ENCODE results near the gene TUBA3C. TPM values are rescaled to one million over a fixed set of nuclear protein-coding genes. Genes with fewer than 3 reads are reported as not detected.

The TUBA3C gene
- total RNA-seq, 1 donor from 2014 or later = not detected

- no peak for DNase-seq (ENCODE audit: low read depth, low spot score)
These were observed 20.3 kb downstream of the TUBA3C start for GRCh38 chr13:19161308-19161707.

- DNase-seq (ENCODE audit: low read depth, low spot score) = no peak
These were observed 21.7 kb downstream of the TUBA3C start for GRCh38 chr13:19159761-19160420.

DNA sequence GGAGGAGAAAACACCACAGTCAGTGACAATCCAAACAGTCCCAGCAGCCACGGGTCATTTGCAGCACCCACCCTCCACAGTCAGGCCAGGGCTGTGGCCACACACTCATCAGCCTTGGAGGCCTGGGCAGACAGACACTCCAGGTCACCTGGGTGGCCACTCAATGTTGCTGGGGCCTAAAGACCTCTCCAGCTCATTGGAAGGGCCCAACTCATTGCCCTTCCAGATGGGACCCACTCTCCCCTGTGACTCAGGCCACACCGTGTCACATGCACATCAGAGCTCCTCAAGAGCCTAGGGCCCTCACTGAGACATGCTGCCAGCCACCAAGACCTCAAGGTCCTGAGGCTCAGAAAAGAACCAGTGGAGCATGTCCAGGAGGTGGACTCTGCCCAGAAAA lies 22.4 kb downstream of the TUBA3C start:
- no peak for DNase-seq (ENCODE audit: low read depth, low spot score)

GRCh38 chr13:19158526-19159174 lies 23.0 kb downstream of the TUBA3C start:
- no peak for DNase-seq (ENCODE audit: low read depth, low spot score)

DNA sequence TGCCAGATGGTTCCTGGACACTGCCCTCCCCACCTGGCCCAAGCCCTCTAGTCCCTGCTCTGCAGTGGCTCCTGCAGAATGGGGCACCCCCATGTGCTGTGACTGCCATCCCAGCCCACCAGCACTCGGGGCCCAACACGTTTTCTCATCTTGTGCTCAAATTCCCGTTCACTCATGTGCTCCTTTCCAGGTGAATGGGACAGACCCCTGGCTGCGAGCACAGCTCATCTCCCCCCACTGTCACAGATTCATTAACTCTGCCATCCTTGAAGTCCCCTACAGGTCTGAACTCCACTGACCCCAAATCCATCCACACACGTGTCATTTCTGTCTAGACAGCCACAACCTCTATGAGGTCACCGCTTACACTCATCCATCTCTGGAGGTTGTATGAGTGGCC lies 23.6 kb downstream of the TUBA3C start:
- DNase-seq (ENCODE audit: low read depth, low spot score) = no peak

- no peak for DNase-seq (ENCODE audit: low read depth, low spot score)
These were observed 24.2 kb downstream of the TUBA3C start for GRCh38 chr13:19157461-19157860.

DNA sequence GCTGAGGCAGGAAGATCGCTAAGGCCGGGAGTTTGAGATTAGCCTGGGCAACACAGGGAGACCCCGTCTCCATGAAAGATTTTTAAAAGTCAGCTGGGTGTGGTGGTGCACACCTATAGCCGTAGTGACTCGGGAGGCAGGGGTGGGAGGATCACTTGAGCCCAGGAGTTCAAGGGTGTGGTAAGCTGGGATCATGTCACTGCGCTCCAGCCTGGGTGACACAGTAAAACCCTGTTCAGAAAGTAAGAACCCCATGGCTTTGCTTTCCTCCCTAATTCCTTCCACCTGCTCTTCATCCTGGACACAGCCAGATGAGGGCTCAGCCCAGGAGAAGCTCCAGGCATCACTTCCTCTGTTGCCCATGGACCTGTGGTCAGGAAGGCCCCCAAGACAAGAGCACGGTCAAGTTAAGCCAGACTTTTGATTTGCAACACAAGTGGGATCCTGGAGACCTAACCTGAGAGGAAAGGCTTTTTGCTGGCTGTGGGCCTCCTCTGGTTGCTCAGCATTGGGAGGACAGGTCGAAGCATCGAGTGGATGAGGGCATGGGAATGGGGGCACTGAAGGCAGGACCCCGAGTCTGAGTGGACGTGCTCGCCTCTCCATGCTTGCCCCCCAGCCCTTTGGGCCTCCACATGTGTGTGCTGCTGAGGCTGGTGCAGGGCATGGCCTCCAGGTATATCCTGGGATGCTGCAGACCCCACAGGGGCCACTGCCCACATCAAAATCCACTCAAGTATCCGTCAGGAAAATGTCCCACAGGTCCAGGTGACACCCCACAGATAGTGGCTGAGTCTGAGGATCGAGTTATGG lies 25.4 kb downstream of the TUBA3C start:
- DNase-seq (ENCODE audit: low read depth, low spot score) = no peak

DNA sequence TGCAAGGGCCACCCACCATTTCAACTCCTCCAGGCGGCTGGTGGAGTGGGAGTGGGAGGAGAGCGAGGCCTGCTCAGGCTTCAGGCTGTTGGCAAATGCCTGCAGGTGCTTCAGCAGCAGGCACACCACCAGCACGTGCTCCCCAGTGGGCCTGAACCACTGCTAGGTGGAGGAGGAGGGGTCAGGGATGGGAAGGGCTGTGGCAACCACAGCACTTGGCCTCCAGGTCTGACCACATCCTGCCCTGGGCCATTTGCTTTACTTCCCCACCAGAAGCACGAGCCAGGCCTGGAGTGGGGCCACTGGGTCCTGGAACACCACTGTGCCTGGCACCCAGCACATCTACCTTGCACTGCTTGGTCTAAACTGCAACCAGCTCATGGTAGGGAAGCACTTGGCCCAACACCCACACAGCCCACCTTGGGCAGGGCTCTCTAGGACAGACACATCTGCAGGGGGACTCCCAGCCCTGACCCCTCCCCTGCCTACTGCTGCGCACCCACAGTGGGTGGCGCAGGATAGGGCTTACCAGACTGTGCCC lies 26.2 kb downstream of the TUBA3C start:
- DNase-seq (ENCODE audit: low read depth, low spot score) = no peak

- DNase-seq (ENCODE audit: low read depth, low spot score) = no peak
These were observed 26.8 kb downstream of the TUBA3C start for GRCh38 chr13:19154843-19155242.

DNA sequence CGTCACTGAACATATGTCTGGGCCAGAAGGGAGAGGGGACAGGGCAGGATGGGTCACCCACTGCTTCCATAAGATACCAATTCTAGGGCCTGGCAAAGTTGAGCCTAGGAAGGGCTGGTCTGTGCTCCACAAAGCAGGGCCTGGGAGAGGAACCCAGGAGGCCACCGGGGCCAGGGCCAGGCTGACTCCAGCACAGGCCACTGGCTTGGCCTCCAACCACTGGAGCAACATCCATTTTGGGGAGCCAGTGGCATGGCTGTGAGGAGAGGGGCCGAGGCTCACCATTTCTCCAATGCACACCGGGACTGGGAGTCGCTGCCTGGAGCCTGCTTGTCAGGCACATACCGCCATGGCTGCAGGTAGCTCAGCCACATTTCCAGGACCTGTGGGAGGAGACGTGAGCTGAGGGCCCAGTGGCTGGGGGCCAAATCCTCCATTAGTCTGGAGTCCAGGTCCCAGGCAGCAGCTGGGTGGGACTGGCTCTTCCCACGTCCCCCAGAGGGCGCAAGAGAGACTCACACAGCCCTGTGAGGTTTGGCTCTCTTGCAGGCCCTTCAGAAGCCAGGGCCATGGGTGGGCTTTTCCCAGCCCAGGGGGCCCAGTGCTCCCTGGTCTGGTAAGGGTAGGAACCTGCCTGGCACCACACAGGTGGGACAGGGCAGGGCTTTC lies 27.7 kb downstream of the TUBA3C start:
- no peak for DNase-seq (ENCODE audit: low read depth, low spot score)

DNA sequence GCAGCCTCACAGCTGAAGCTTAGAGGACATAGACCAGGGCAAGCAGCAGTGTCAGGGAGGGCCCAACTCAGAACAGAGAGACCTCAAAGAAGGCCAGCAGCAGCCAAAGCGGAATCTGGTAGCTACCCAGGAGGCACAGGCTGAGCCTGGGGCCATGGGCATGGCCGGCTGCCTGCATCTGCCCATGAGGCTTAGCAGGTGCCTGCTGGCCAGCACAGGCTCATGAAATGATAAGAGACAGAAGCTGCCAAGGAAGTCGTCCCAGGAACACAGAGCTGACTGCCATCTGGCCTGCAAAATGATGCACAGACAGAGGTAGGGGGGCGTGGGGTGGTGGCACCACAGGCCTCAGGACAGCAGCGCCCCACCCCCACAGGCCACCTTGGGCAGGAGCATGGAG lies 29.2 kb downstream of the TUBA3C start:
- DNase-seq (ENCODE audit: low read depth, low spot score) = no peak

- DNase-seq (ENCODE audit: low read depth, low spot score) = no peak
These were observed 29.9 kb downstream of the TUBA3C start for GRCh38 chr13:19151581-19152263.

GRCh38 chr13:19150712-19151228 lies 30.9 kb downstream of the TUBA3C start:
- no peak for DNase-seq (ENCODE audit: low read depth, low spot score)

- no peak for DNase-seq (ENCODE audit: low read depth, low spot score)
These were observed 31.4 kb downstream of the TUBA3C start for GRCh38 chr13:19150226-19150625.

DNA sequence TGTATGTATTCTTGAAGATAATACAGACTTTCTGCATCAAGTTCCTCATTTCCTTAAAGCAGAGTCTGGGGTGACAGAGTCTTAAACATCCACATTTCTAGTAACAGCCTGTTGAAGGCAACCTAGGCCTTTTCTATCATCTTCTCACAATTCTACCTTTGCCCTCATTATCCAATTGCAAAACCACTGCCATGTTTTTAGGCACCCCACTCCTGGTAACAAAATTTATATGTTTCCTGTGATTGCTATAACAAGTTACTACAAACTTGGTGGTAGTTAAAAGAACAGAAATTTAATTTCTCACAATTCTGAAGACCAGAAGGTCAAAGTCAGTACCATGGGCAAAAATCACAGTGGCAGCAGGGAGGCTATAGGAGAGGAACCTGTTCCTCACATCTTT lies 33.1 kb downstream of the TUBA3C start:
- DNase-seq (ENCODE audit: low read depth, low spot score) = no peak

Measured in pulmonary artery endothelial cell (primary cell).